GM21786 (cell line): ENCODE measurements around the gene OR10H5.
"Not testable (repeated sequence)": the region's sequence is repeated elsewhere in the genome, so short reads cannot be mapped to it uniquely, and the experiment has no call there.

Experiments used
- ATAC-seq: cut with Tn5 transposase; IDR thresholded peaks from one replicate; pipeline ENCODE4 v1.9.1; 2021; ENCODE audit not compliant: unreplicated experiment

The OR10H5 gene

GRCh38 chr19:15787611-15788155 is at the start of gene OR10H5:
Gene OR10H5, plus strand, starts transcription at chr19:15787661. Its CDS starts 6,388 bp downstream, at chr19:15794049.
- ATAC-seq = no peak

GRCh38 chr19:15737722-15738121 is 49.7 kb upstream of the OR10H5 start, which contains the start of gene OR10H3:
Gene OR10H3, plus strand, starts transcription at chr19:15737985. Its CDS starts 3,408 bp downstream, at chr19:15741393.
- ATAC-seq = no peak

GRCh38 chr19:15740785-15741184 is 46.7 kb upstream of the OR10H5 start:
- ATAC-seq = no peak

GRCh38 chr19:15748239-15748638 is 39.2 kb upstream of the OR10H5 start:
- no peak for ATAC-seq

GRCh38 chr19:15758379-15758778 is 29.1 kb upstream of the OR10H5 start:
- ATAC-seq = no peak

GRCh38 chr19:15759962-15760565 is 27.4 kb upstream of the OR10H5 start:
- ATAC-seq = no peak

GRCh38 chr19:15769586-15769985 is 17.9 kb upstream of the OR10H5 start:
- no peak for ATAC-seq

GRCh38 chr19:15774159-15774558 is 13.3 kb upstream of the OR10H5 start:
- ATAC-seq = not testable (repeated sequence)

- ATAC-seq = no peak
Measured at GRCh38 chr19:15775249-15775648, 12.2 kb upstream of the OR10H5 start.

- ATAC-seq = no peak
Measured at GRCh38 chr19:15776264-15776663, 11.2 kb upstream of the OR10H5 start.

- ATAC-seq = no peak
Measured at GRCh38 chr19:15776991-15777970, 10.2 kb upstream of the OR10H5 start.

GRCh38 chr19:15779756-15780476 is 7.5 kb upstream of the OR10H5 start:
- ATAC-seq = no peak

- ATAC-seq = no peak
Measured at GRCh38 chr19:15780610-15781418, 6.6 kb upstream of the OR10H5 start.

- no peak for ATAC-seq
Measured at GRCh38 chr19:15781661-15782060, 5.8 kb upstream of the OR10H5 start.

- ATAC-seq = no peak
Measured at GRCh38 chr19:15782211-15782610, 5.2 kb upstream of the OR10H5 start.

GRCh38 chr19:15782896-15783295 is 4.6 kb upstream of the OR10H5 start:
- ATAC-seq = not testable (repeated sequence)

- no peak for ATAC-seq
Measured at GRCh38 chr19:15788594-15789270, 1.3 kb downstream of the OR10H5 start.

- no peak for ATAC-seq
Measured at GRCh38 chr19:15790096-15790495, 2.6 kb downstream of the OR10H5 start.

GRCh38 chr19:15794279-15794678 is 6.8 kb downstream of the OR10H5 start:
- not testable (repeated sequence) for ATAC-seq

- no peak for ATAC-seq
Measured at GRCh38 chr19:15810335-15810734, 22.9 kb downstream of the OR10H5 start.
